H1 (cell line): Measurements from ENCODE around the gene TBX5. TPM values are rescaled to one million over a fixed set of nuclear protein-coding genes. Genes with fewer than 3 reads are reported as not detected.

Experiments used
- CTCF ChIA-PET: fragments of 300-600 bp; sonication (Branson Sonifier 250); formaldehyde crosslinking; loops from one replicate; lab custom pipeline; 2021; ENCODE audit not compliant: partially characterized antibody; lab: Charles Lee
- POLR2A ChIA-PET: fragments of 300-600 bp; sonication (Branson Sonifier 250); formaldehyde crosslinking; loops from one replicate; lab custom pipeline; 2021; ENCODE audit warnings: inconsistent platforms; ENCODE audit not compliant: partially characterized antibody; lab: Charles Lee
- DNase-seq, 2 experiments: peaks; one replicate each; pipeline versions ENCODE4 v3.0.0 to v3.0.0-alpha.2; 2010 to 2022; ENCODE audit warnings: low spot score in 2 of 2, low read depth in 1 of 2, mixed read lengths in 1 of 2
- FAIRE-seq: peaks from 2 replicates; lab custom pipeline; 2011; peaks lifted over from hg19 to GRCh38; lab: Jason Lieb, UNC
- H2AFZ ChIP-seq: 2 replicates; pipeline ENCODE4 v1.8.1; 2012; ENCODE audit warnings: low read length, inconsistent platforms
- H2AK5ac ChIP-seq: 2 replicates; pipeline ENCODE4 v1.6.1; 2013; ENCODE audit warnings: low read depth, low read length
- H2BK120ac ChIP-seq: replicated peaks from 2 replicates; pipeline ENCODE3; 2013; ENCODE audit warnings: low read depth, low read length, inconsistent platforms
- H2BK12ac ChIP-seq: 2 replicates; pipeline ENCODE4 v1.6.1; 2013; ENCODE audit warnings: low read depth, low read length
- H2BK15ac ChIP-seq: 2 replicates; pipeline ENCODE4 v1.6.1; 2013; ENCODE audit warnings: low read length
- H2BK20ac ChIP-seq: 2 replicates; pipeline ENCODE4 v1.6.1; 2013; ENCODE audit warnings: low read length
- H2BK5ac ChIP-seq: 2 replicates; pipeline ENCODE4 v1.6.1; 2013; ENCODE audit warnings: low read depth, low read length
- H3K14ac ChIP-seq: 2 replicates; pipeline ENCODE4 v1.6.1; 2013; ENCODE audit warnings: inconsistent platforms; ENCODE audit not compliant: insufficient read length
- H3K18ac ChIP-seq: 2 replicates; pipeline ENCODE4 v1.6.1; 2013; ENCODE audit warnings: low read length; ENCODE audit errors: extremely low read depth
- H3K23ac ChIP-seq: 2 replicates; pipeline ENCODE4 v1.6.1; 2013; ENCODE audit warnings: inconsistent platforms; ENCODE audit not compliant: insufficient read length
- H3K23me2 ChIP-seq: 2 replicates; pipeline ENCODE4 v1.6.1; 2013; ENCODE audit warnings: low read depth, low read length
- H3K27ac ChIP-seq: 2 replicates; pipeline ENCODE4 v1.6.1; 2011; ENCODE audit warnings: low read depth, low read length, inconsistent platforms
- H3K27me3 ChIP-seq, 4 experiments: replicated peaks in 1 of 4; 1 replicate in 1 of 4; 2 replicates in 3 of 4; pipeline versions ENCODE4 v1.6.1 to v1.8.1; 2011 to 2013; ENCODE audit warnings: low read length in 3 of 4, mild to moderate bottlenecking in 3 of 4, inconsistent platforms in 2 of 4, mixed read lengths in 2 of 4, moderate library complexity in 1 of 4; ENCODE audit not compliant: control insufficient read depth in 3 of 4, insufficient read depth in 3 of 4; ENCODE audit errors: extremely low read depth in 1 of 4
- H3K36me3 ChIP-seq, 4 experiments: 2 replicates each; pipeline versions ENCODE4 v1.6.1 to v1.8.1; 2011 to 2013; ENCODE audit warnings: mild to moderate bottlenecking in 4 of 4, low read length in 3 of 4, moderate library complexity in 2 of 4, control low read depth in 1 of 4, inconsistent platforms in 1 of 4; ENCODE audit not compliant: insufficient read depth in 4 of 4, control insufficient read depth in 2 of 4
- H3K4ac ChIP-seq: replicated peaks from 2 replicates; pipeline ENCODE3; 2013; ENCODE audit warnings: low read length, low read depth, mixed read lengths, inconsistent platforms; ENCODE audit not compliant: insufficient read length
- H3K4me1 ChIP-seq, 4 experiments: replicated peaks in 1 of 4; 1 replicate in 1 of 4; 2 replicates in 3 of 4; pipeline versions ENCODE4 v1.6.1 to v1.8.1; 2011 to 2013; ENCODE audit warnings: low read length in 3 of 4, inconsistent platforms in 2 of 4, mixed read lengths in 1 of 4; ENCODE audit not compliant: insufficient read depth in 4 of 4, control insufficient read depth in 3 of 4
- H3K4me2 ChIP-seq, 2 experiments: 2 replicates each; pipeline versions ENCODE4 v1.6.1 to v1.8.1; 2011 to 2013; ENCODE audit warnings: low read depth in 2 of 2, low read length in 2 of 2, control low read depth in 1 of 2, inconsistent platforms in 1 of 2, mild to moderate bottlenecking in 1 of 2; ENCODE audit not compliant: insufficient read depth in 1 of 2
- H3K4me3 ChIP-seq, 4 experiments: fragments of 200-600, 300-600 bp in 1 of 4; sonication (generic), shearing (Covaris generic), sonication (Bioruptor Twin) in 1 of 4; 2 replicates each; pipeline versions ENCODE4 v1.5.1 to v1.8.1; 2011 to 2016; ENCODE audit warnings: low read length in 4 of 4, low read depth in 3 of 4, control low read depth in 2 of 4, inconsistent platforms in 2 of 4, mild to moderate bottlenecking in 2 of 4, mixed read lengths in 1 of 4, moderate library complexity in 1 of 4; ENCODE audit not compliant: insufficient read depth in 2 of 4; ENCODE audit errors: extremely low read depth in 1 of 4
- H3K56ac ChIP-seq: replicated peaks from 2 replicates; pipeline ENCODE3; 2013; ENCODE audit warnings: low read depth, mild to moderate bottlenecking, mixed read lengths, low read length, inconsistent platforms; ENCODE audit not compliant: insufficient read length
- H3K79me1 ChIP-seq: 2 replicates; pipeline ENCODE4 v1.6.1; 2013; ENCODE audit warnings: low read depth, low read length, control low read depth
- H3K79me2 ChIP-seq, 2 experiments: 2 replicates each; pipeline versions ENCODE4 v1.6.1 to v1.8.1; 2012 to 2013; ENCODE audit warnings: low read length in 2 of 2, mild to moderate bottlenecking in 2 of 2, inconsistent platforms in 1 of 2; ENCODE audit not compliant: insufficient read depth in 2 of 2, control insufficient read depth in 1 of 2
- H3K9ac ChIP-seq, 4 experiments: replicated peaks in 1 of 4; 1 replicate in 1 of 4; 2 replicates in 3 of 4; pipeline versions ENCODE4 v1.6.1 to v1.8.1; 2011 to 2013; ENCODE audit warnings: low read depth in 3 of 4, low read length in 3 of 4, control low read depth in 2 of 4, mild to moderate bottlenecking in 2 of 4, moderate library complexity in 2 of 4, inconsistent platforms in 1 of 4; ENCODE audit errors: extremely low read depth in 1 of 4
- H3K9me3 ChIP-seq, 2 experiments: 2 replicates each; pipeline versions ENCODE4 v1.6.1 to v1.8.1; 2012 to 2013; ENCODE audit warnings: mild to moderate bottlenecking in 2 of 2, moderate library complexity in 2 of 2, control low read depth in 1 of 2, inconsistent platforms in 1 of 2, low read depth in 1 of 2, low read length in 1 of 2, mixed read lengths in 1 of 2; ENCODE audit not compliant: insufficient read depth in 2 of 2
- H4K20me1 ChIP-seq, 2 experiments: replicated peaks in 1 of 2; 2 replicates each; pipeline versions ENCODE3 to v1.8.1; 2011 to 2013; ENCODE audit warnings: inconsistent platforms in 2 of 2, low read length in 2 of 2, mild to moderate bottlenecking in 1 of 2; ENCODE audit not compliant: insufficient read depth in 2 of 2, control insufficient read depth in 1 of 2
- H4K5ac ChIP-seq: 2 replicates; pipeline ENCODE4 v1.6.1; 2013; ENCODE audit warnings: low read length, low read depth, mixed read lengths, inconsistent platforms; ENCODE audit not compliant: insufficient read length
- H4K8ac ChIP-seq: 2 replicates; pipeline ENCODE4 v1.8.0; 2013; ENCODE audit warnings: mild to moderate bottlenecking, moderate library complexity, low read length, inconsistent platforms; ENCODE audit not compliant: insufficient read depth; ENCODE audit errors: extremely low read depth
- H4K91ac ChIP-seq: replicated peaks from 2 replicates; pipeline ENCODE3; 2013; ENCODE audit warnings: low read length, mixed read lengths, inconsistent platforms; ENCODE audit not compliant: insufficient read length
- ATF3 ChIP-seq: IDR thresholded peaks from 2 replicates; pipeline ENCODE4 v1.6.1; 2011; ENCODE audit warnings: low read depth, mild to moderate bottlenecking, low read length; ENCODE audit not compliant: insufficient read depth
- CBX8 ChIP-seq: fragments of 300-800, 300-1000 bp; sonication (generic); IDR thresholded peaks from 2 replicates; pipeline ENCODE4 v1.7.1; 2016; ENCODE audit warnings: low read depth, low read length, borderline replicate concordance
- KDM4A ChIP-seq: IDR thresholded peaks from one replicate; pipeline ENCODE4 v1.7.1; 2012; ENCODE audit warnings: low read depth, mild to moderate bottlenecking, moderate library complexity, low read length, inconsistent platforms; ENCODE audit not compliant: severe bottlenecking
- RNF2 ChIP-seq: fragments of 200-900, 300-1000 bp; sonication (generic); IDR thresholded peaks from 2 replicates; pipeline ENCODE4 v1.7.1; 2016; ENCODE audit warnings: borderline replicate concordance, low read depth, mild to moderate bottlenecking, antibody characterized with exemption, low read length; ENCODE audit not compliant: poor library complexity, severe bottlenecking; ENCODE audit errors: missing control alignments
- TBP ChIP-seq: IDR thresholded peaks from 2 replicates; pipeline ENCODE4 v1.6.1; 2011; ENCODE audit warnings: low read depth, low read length, improper control_type of control experiment
- USF2 ChIP-seq: IDR thresholded peaks from 2 replicates; pipeline ENCODE4 v1.6.1; 2011; ENCODE audit warnings: low read length, improper control_type of control experiment
- WGBS, 2 experiments: shearing (Covaris generic) in 1 of 2; methylation state at CpG; one replicate each; pipeline versions ENCODE4 v1.1.6 to v1.1.7; 2013 to 2015; ENCODE audit warnings: low lambda C conversion rate in 2 of 2, mixed read lengths in 2 of 2, inconsistent platforms in 1 of 2, low coverage in 1 of 2, missing lambda C conversion rate in 1 of 2; ENCODE audit not compliant: insufficient replicate concordance in 2 of 2, insufficient coverage in 1 of 2, insufficient read length in 1 of 2; ENCODE audit errors: extremely low coverage in 1 of 2, missing lambda C conversion rate in 1 of 2; 5-methylcytosine and 5-hydroxymethylcytosine counted together
- polyA plus RNA-seq, 7 experiments: library from polyadenylated mRNA; depleted of rRNA in 3 of 7; stranded (reverse) in 5 of 7; unstranded in 2 of 7; fragments of >200 nt in 5 of 7; fragments of 200-250 nt in 2 of 7; gene quantifications; 1 replicate in 5 of 7; 2 replicates in 1 of 7; 4 replicates in 1 of 7; pipeline versions ENCODE4 v1.2.1 to v1.2.3, GENCODE V29; 2011 to 2013; ENCODE audit warnings: missing spikeins in 2 of 7, mixed read lengths in 2 of 7
- total RNA-seq: library from RNA; stranded (reverse); fragmentation: NEBNext Ultra II Directional; extraction: Animal tissue kit (Norgen Biotek cat#: 25700); gene quantifications from 2 replicates; pipeline ENCODE4 v1.2.1, GENCODE V29; 2021

TBX5 gene
- total and polyA plus RNA-seq, 2 of the 8 experiments (the other 6 are each of a cell fraction or from before 2014, with no cell fraction given): 0.05 TPM; not detected in 1

GRCh38 chr12:114402084-114402717, 3.7 kb downstream of the TBX5 start:
- Histone ChIP-seq H3K79me1 (no peaks in the 10 kb centered on the region), H2BK15ac (no peak overlapping the region), H4K5ac (no peak overlapping the region), H3K27me3 (peaks cover 98 to 100% (median 99%) of the 10 kb centered on the region in 4 experiments), H2AK5ac (no peak overlapping the region), H3K56ac (no peak overlapping the region), H4K20me1 (peaks cover 10 to 35% of the 10 kb centered on the region in 2 experiments), H3K79me2 (no peaks in the 10 kb centered on the region), H2BK120ac (no peak overlapping the region), H4K8ac (no peak overlapping the region), H3K9me3 (no peaks in the 10 kb centered on the region; a peak in 1 of 4 replicates), H3K14ac (no peak overlapping the region), H3K4me2 (peak overlapping the region in 1 of 2 experiments; percentile 32; a peak in 1 of 4 replicates), H2BK20ac (no peak overlapping the region), H4K91ac (no peak overlapping the region), H2BK5ac (no peak overlapping the region), H2AFZ (no peak overlapping the region), H3K23me2 (no peaks in the 10 kb centered on the region), H3K9ac (no peak overlapping the region), H3K27ac (no peak overlapping the region), H2BK12ac (no peak overlapping the region; the same call in 1 of the 2 replicates), H3K4me1 (peaks cover 8 to 46% (median 22%) of the 10 kb centered on the region in 4 experiments; a peak in 6 of 7 replicates), H3K4me3 (no peak overlapping the region)
- CTCF ChIA-PET: interaction anchor here (0.6 to 1.0 kb wide), 4 partner anchors 37 to 968 kb away, joined by 3 to 6 read pairs (median 3); no protein-coding TSS in a partner anchor
- FAIRE-seq (no peak), DNase-seq (no peak)
- 22% methylated on average over 5 of the region's 5 CpGs; no CpG with 5 or more reads in 1 of the 2 experiments for WGBS, 2 experiments
- TF ChIP-seq CBX8: 0 out of 2 replicates have a peak, but pooled peaks have one; percentile 33
- no peak for TF ChIP-seq TBP
- no peak for TF ChIP-seq KDM4A
- TF ChIP-seq RNF2: peak; percentile 85
- TF ChIP-seq USF2: no peak
- TF ChIP-seq ATF3: no peak
- TF ChIP-seq, all 59 proteins: peak for 2
- POLR2A ChIA-PET: no interaction called here
- Histone ChIP-seq H3K23ac (no peak overlapping the region), H3K4ac (no peak overlapping the region), H3K36me3 (no peaks in the 10 kb centered on the region; a peak in 1 of 8 replicates), H3K18ac (no peak overlapping the region)
